H9 (cell line): ENCODE results near the gene SPDYE6. TPM values are rescaled to one million over a fixed set of nuclear protein-coding genes. Genes with fewer than 3 reads are reported as not detected.
"Not testable (repeated sequence)": the region's sequence is repeated elsewhere in the genome, so short reads cannot be mapped to it uniquely, and the experiment has no call there.

Experiments used
- DNase-seq: peaks from one replicate; pipeline ENCODE4 v3.0.0-alpha.2; 2017
- H2AFZ ChIP-seq: one replicate; pipeline ENCODE4 v1.6.1; 2013; ENCODE audit warnings: mild to moderate bottlenecking, low read length, control low read depth, moderate library complexity
- H2AK5ac ChIP-seq: 2 replicates; pipeline ENCODE4 v1.6.1; 2013; ENCODE audit warnings: low read length, control low read depth, mixed read lengths; ENCODE audit not compliant: insufficient read length
- H2BK120ac ChIP-seq: one replicate; pipeline ENCODE4 v1.6.1; 2013; ENCODE audit warnings: low read depth, mild to moderate bottlenecking, low read length, control low read depth, inconsistent platforms; ENCODE audit not compliant: poor library complexity, severe bottlenecking
- H2BK12ac ChIP-seq: 2 replicates; pipeline ENCODE4 v1.6.1; 2013; ENCODE audit warnings: low read length, control low read depth, mixed read lengths, low read depth; ENCODE audit not compliant: insufficient read length
- H2BK15ac ChIP-seq: 2 replicates; pipeline ENCODE4 v1.6.1; 2013; ENCODE audit warnings: low read depth, low read length, control low read depth
- H2BK20ac ChIP-seq: one replicate; pipeline ENCODE4 v1.6.1; 2013; ENCODE audit warnings: low read depth, mild to moderate bottlenecking, low read length, control low read depth, inconsistent platforms; ENCODE audit not compliant: poor library complexity, severe bottlenecking
- H2BK5ac ChIP-seq: 2 replicates; pipeline ENCODE4 v1.6.1; 2013; ENCODE audit warnings: low read length, control low read depth, mixed read lengths; ENCODE audit not compliant: insufficient read length
- H3K14ac ChIP-seq: 2 replicates; pipeline ENCODE4 v1.6.1; 2013; ENCODE audit warnings: low read length, control low read depth; ENCODE audit not compliant: insufficient read depth
- H3K18ac ChIP-seq: 2 replicates; pipeline ENCODE4 v1.6.1; 2013; ENCODE audit warnings: low read depth, mild to moderate bottlenecking, mixed read lengths, low read length, control low read depth; ENCODE audit not compliant: insufficient read length
- H3K23ac ChIP-seq: 2 replicates; pipeline ENCODE4 v1.6.1; 2013; ENCODE audit warnings: low read length, control low read depth, mixed read lengths, low read depth; ENCODE audit not compliant: insufficient read length
- H3K23me2 ChIP-seq: 2 replicates; pipeline ENCODE4 v1.6.1; 2013; ENCODE audit warnings: low read depth, mild to moderate bottlenecking, mixed read lengths, low read length, control low read depth; ENCODE audit not compliant: insufficient read length, poor library complexity, severe bottlenecking
- H3K27ac ChIP-seq: 2 replicates; pipeline ENCODE4 v1.5.1; 2013; ENCODE audit warnings: low read length, control low read depth, mixed read lengths, low read depth; ENCODE audit not compliant: insufficient read length
- H3K27me3 ChIP-seq: 2 replicates; pipeline ENCODE4 v1.6.1; 2013; ENCODE audit warnings: low read length, control low read depth, inconsistent platforms; ENCODE audit not compliant: insufficient read depth
- H3K4ac ChIP-seq: 2 replicates; pipeline ENCODE4 v1.6.1; 2013; ENCODE audit warnings: low read depth, mild to moderate bottlenecking, control low read depth, inconsistent platforms, low read length, moderate library complexity
- H3K4me1 ChIP-seq: 2 replicates; pipeline ENCODE4 v1.6.1; 2013; ENCODE audit warnings: low read length, control low read depth, inconsistent platforms; ENCODE audit not compliant: insufficient read depth
- H3K4me2 ChIP-seq: 2 replicates; pipeline ENCODE4 v1.6.1; 2013; ENCODE audit warnings: low read length, control low read depth, mixed read lengths; ENCODE audit not compliant: insufficient read length, insufficient read depth
- H3K56ac ChIP-seq: 2 replicates; pipeline ENCODE4 v1.6.1; 2013; ENCODE audit warnings: low read depth, mild to moderate bottlenecking, mixed read lengths, low read length, control low read depth; ENCODE audit not compliant: insufficient read length
- H3K79me1 ChIP-seq: 2 replicates; pipeline ENCODE4 v1.6.1; 2013; ENCODE audit warnings: low read depth, mild to moderate bottlenecking, moderate library complexity, low read length, control low read depth, inconsistent platforms; ENCODE audit not compliant: insufficient read depth, poor library complexity, severe bottlenecking
- H3K79me2 ChIP-seq: 2 replicates; pipeline ENCODE4 v1.6.1; 2013; ENCODE audit warnings: low read length, control low read depth, inconsistent platforms; ENCODE audit not compliant: insufficient read depth
- H3K9ac ChIP-seq: 2 replicates; pipeline ENCODE4 v1.6.1; 2013; ENCODE audit warnings: low read length, control low read depth, mixed read lengths; ENCODE audit not compliant: insufficient read length; ENCODE audit errors: extremely low read depth
- H3K9me3 ChIP-seq: one replicate; pipeline ENCODE4 v1.6.1; 2013; ENCODE audit warnings: low read depth, low read length, inconsistent platforms; ENCODE audit not compliant: control insufficient read depth
- H3T11ph ChIP-seq: one replicate; pipeline ENCODE4 v1.6.1; 2013; ENCODE audit warnings: mild to moderate bottlenecking, low read length, control low read depth, inconsistent platforms
- H4K20me1 ChIP-seq: one replicate; pipeline ENCODE4 v1.6.1; 2013; ENCODE audit not compliant: control insufficient read depth, insufficient read length, insufficient read depth
- H4K5ac ChIP-seq: 2 replicates; pipeline ENCODE4 v1.6.1; 2013; ENCODE audit warnings: low read depth, mild to moderate bottlenecking, mixed read lengths, low read length, control low read depth; ENCODE audit not compliant: insufficient read length
- H4K8ac ChIP-seq: replicated peaks from 2 replicates; pipeline ENCODE4 v1.6.1; 2013; ENCODE audit warnings: low read length, control low read depth, mixed read lengths, low read depth; ENCODE audit not compliant: insufficient read length
- H4K91ac ChIP-seq: 2 replicates; pipeline ENCODE4 v1.6.1; 2013; ENCODE audit warnings: low read depth, mild to moderate bottlenecking, moderate library complexity, mixed read lengths, low read length, control low read depth; ENCODE audit not compliant: insufficient read length
- H3K27ac Mint-ChIP-seq, 3 experiments: 2 replicates in 2 of 3; 3 replicates in 1 of 3; pipeline ENCODE4 v1.8.0; 2020 to 2021; ENCODE audit warnings: mixed read lengths in 3 of 3, mild to moderate bottlenecking in 1 of 3, moderate library complexity in 1 of 3
- H3K27me3 Mint-ChIP-seq: 2 replicates; pipeline ENCODE4 v1.8.0; 2021; ENCODE audit warnings: low read depth, mild to moderate bottlenecking, moderate library complexity, mixed read lengths
- H3K36me3 Mint-ChIP-seq, 3 experiments: 2 replicates in 2 of 3; 3 replicates in 1 of 3; pipeline ENCODE4 v1.8.0; 2020 to 2021; ENCODE audit warnings: low read depth in 3 of 3, mixed read lengths in 3 of 3; ENCODE audit not compliant: insufficient read depth in 1 of 3
- H3K4me1 Mint-ChIP-seq, 2 experiments: 2 replicates each; pipeline ENCODE4 v1.8.0; 2020; ENCODE audit warnings: mixed read lengths in 2 of 2
- H3K4me3 Mint-ChIP-seq, 2 experiments: 2 replicates in 1 of 2; 3 replicates in 1 of 2; pipeline ENCODE4 v1.8.0; 2020 to 2021; ENCODE audit warnings: mild to moderate bottlenecking in 2 of 2, mixed read lengths in 2 of 2, moderate library complexity in 1 of 2
- H3K9me3 Mint-ChIP-seq, 2 experiments: 2 replicates in 1 of 2; 3 replicates in 1 of 2; pipeline ENCODE4 v1.8.0; 2020; ENCODE audit warnings: mild to moderate bottlenecking in 2 of 2, mixed read lengths in 2 of 2, moderate library complexity in 1 of 2
- WGBS: extraction: QIAGEN DNeasy Blood & Tissue Kit; methylation state at CpG from one replicate; pipeline ENCODE4 v1.1.7; 2013; ENCODE audit warnings: missing lambda C conversion rate, low lambda C conversion rate, mixed read lengths; ENCODE audit not compliant: insufficient read length; ENCODE audit errors: extremely low coverage; 5-methylcytosine and 5-hydroxymethylcytosine counted together
- total RNA-seq: library from RNA; stranded (reverse); gene quantifications from 2 replicates; pipeline ENCODE4 v1.2.1, GENCODE V29; 2021

The SPDYE6 gene
- total RNA-seq, 1 experiment from 2014 or later = not detected

DNA sequence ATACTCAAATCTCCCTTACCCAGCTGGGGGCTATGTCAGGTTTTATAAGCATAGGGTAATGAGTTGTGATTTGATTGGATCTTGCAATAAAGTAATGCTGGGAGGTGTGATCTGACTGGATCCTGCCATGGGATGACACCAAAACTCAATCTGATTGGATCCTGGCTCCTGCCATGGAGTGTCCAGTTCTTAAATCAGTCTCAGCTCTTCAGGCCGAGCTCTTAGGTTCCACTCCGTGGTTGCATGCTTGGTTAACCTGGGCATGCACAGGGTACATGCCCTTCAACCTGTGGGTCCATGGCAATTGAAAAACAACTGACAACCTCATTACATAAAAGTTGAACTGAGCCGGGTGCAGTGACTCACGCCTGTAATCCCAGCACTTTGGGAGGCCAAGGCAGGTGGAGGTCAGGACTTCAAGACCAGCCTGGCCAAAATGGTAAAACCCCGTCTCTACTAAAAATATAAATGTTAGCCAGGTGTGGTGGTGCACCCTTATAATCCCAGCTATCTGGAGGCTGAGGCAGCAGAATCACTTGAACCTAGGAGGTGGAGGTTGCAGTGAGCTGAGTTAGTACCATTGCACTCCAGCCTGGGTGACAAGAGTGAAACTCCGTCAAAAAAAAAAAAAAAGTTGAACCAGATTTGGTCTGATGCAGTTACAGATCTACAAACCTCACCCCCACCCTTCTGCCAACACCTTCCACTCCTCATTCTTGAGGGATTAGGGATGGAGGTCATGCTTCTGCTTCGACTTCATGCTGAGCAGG lies 15.5 kb downstream of the SPDYE6 start:
- not testable (repeated sequence) for H2BK120ac ChIP-seq, H2BK15ac ChIP-seq, DNase-seq, H4K20me1 ChIP-seq, H2AK5ac ChIP-seq, H3K14ac ChIP-seq, H3K79me1 ChIP-seq, H3K9me3 ChIP-seq, H4K91ac ChIP-seq, H3K9me3 Mint-ChIP-seq, H3K4me3 Mint-ChIP-seq, H3K18ac ChIP-seq, H3K79me2 ChIP-seq, H3K27ac ChIP-seq, H3K36me3 Mint-ChIP-seq, H3T11ph ChIP-seq, H3K56ac ChIP-seq, H3K9ac ChIP-seq, H3K23me2 ChIP-seq, H3K27me3 Mint-ChIP-seq, H2BK12ac ChIP-seq, H4K8ac ChIP-seq, H3K4me1 ChIP-seq, H3K4ac ChIP-seq, H3K4me1 Mint-ChIP-seq, H2AFZ ChIP-seq, H3K27ac Mint-ChIP-seq, H3K27me3 ChIP-seq, H3K23ac ChIP-seq, H4K5ac ChIP-seq, H2BK20ac ChIP-seq, H2BK5ac ChIP-seq, H3K4me2 ChIP-seq
- no CpG with 5 or more reads among the region's 7 CpGs for WGBS

DNA sequence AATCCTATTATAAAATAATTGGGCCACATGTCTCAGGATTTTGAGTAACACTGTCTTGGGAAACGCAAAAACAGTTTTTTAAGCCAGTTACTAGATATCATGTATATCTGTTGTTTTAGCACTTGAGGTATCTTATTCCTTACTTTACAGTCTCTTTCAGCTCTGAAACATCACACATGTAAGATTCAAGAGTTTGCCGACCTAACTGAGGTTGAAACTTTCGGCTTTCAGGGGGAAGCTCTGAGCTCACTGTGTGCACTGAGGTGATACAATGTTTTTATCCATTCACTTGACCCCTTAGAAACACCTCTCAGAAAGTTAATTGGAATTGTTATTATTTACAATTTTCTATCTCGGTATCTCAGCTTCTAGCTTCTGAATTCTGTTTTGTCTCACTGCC lies 18.8 kb downstream of the SPDYE6 start:
- not testable (repeated sequence) for H4K5ac ChIP-seq, H2AFZ ChIP-seq, H3K9ac ChIP-seq, H2BK5ac ChIP-seq, H3K14ac ChIP-seq, H3K56ac ChIP-seq, H4K8ac ChIP-seq, H3K27me3 Mint-ChIP-seq, H3K9me3 Mint-ChIP-seq, H2AK5ac ChIP-seq, H4K20me1 ChIP-seq, H2BK120ac ChIP-seq, H3K79me2 ChIP-seq, H3K9me3 ChIP-seq, H3K4me2 ChIP-seq, DNase-seq, H3K27ac Mint-ChIP-seq, H4K91ac ChIP-seq, H3K4me3 Mint-ChIP-seq, H2BK20ac ChIP-seq, H2BK15ac ChIP-seq, H3K79me1 ChIP-seq, H3K27ac ChIP-seq, H3K23me2 ChIP-seq, H3K36me3 Mint-ChIP-seq, H3K4me1 ChIP-seq, H3T11ph ChIP-seq, H3K4ac ChIP-seq, H3K27me3 ChIP-seq, H3K23ac ChIP-seq, H3K18ac ChIP-seq, H2BK12ac ChIP-seq
- WGBS = no CpG with 5 or more reads among the region's 4 CpGs
- peaks cover 9 to 17% of the 10 kb centered on the region in 2 experiments for H3K4me1 Mint-ChIP-seq
